BJ (cell line): ENCODE results near the gene HCST. TPM values are rescaled to one million over a fixed set of nuclear protein-coding genes. Genes with fewer than 3 reads are reported as not detected.

Source experiments
- CTCF ChIA-PET: fragments of 350-600 bp; formaldehyde crosslinking; extraction: SDS; loops from one replicate; lab custom pipeline; 2021; ENCODE audit warnings: antibody characterized with exemption, inconsistent platforms; lab: Yijun Ruan, JAX
- POLR2A ChIA-PET: fragments of 300-600 bp; sonication (Branson Sonifier 250); formaldehyde crosslinking; extraction: SDS; loops from one replicate; lab custom pipeline; 2021; ENCODE audit warnings: antibody characterized with exemption; lab: Charles Lee
- DNase-seq: peaks from one replicate; pipeline ENCODE4 v3.0.0-alpha.2; 2011; ENCODE audit warnings: low read depth
- H3K27me3 ChIP-seq: 2 replicates; pipeline ENCODE4 v1.6.0; 2011; ENCODE audit warnings: low read length; ENCODE audit not compliant: control insufficient read depth, insufficient read depth
- H3K36me3 ChIP-seq: 2 replicates; pipeline ENCODE4 v1.5.1; 2011; ENCODE audit warnings: low read length; ENCODE audit not compliant: control insufficient read depth, insufficient read depth
- H3K4me3 ChIP-seq: 2 replicates; pipeline ENCODE4 v1.5.1; 2011; ENCODE audit warnings: low read depth, mild to moderate bottlenecking, control low read depth, low read length
- CTCF ChIP-seq: IDR thresholded peaks from 2 replicates; pipeline ENCODE4 v1.5.1; 2011; ENCODE audit warnings: low read depth, mild to moderate bottlenecking, control low read depth, inconsistent platforms, low read length, moderate library complexity; ENCODE audit not compliant: insufficient read depth
- polyA plus RNA-seq: library from polyadenylated mRNA; depleted of rRNA; stranded (reverse); fragments of >200 nt; gene quantifications from 2 replicates; pipeline ENCODE4 v1.2.3, GENCODE V29; 2011

Gene HCST
- polyA plus RNA-seq, 1 experiment: 1.2 TPM

GRCh38 chr19:35931161-35931873, 29.0 kb downstream of the HCST start:
- ChIA-PET CTCF (interaction anchor here (0.5 to 4.6 kb wide), 28 partner anchors 9 to 411 kb away, joined by 3 to 82 read pairs (median 4); partner anchors contain the start of genes PSENEN and U2AF1L4), POLR2A (interaction anchor here (0.6 kb wide), 2 partner anchors 37 to 47 kb away, joined by 3 read pairs; no protein-coding TSS in a partner anchor)
- Histone ChIP-seq H3K36me3 (no peaks in the 10 kb centered on the region), H3K4me3 (peak overlapping the region; percentile 18; the same call in 1 of the 2 replicates), H3K27me3 (no peaks in the 10 kb centered on the region)
- TF ChIP-seq CTCF: peak; percentile 91
- peak; percentile 98 for DNase-seq

DNA sequence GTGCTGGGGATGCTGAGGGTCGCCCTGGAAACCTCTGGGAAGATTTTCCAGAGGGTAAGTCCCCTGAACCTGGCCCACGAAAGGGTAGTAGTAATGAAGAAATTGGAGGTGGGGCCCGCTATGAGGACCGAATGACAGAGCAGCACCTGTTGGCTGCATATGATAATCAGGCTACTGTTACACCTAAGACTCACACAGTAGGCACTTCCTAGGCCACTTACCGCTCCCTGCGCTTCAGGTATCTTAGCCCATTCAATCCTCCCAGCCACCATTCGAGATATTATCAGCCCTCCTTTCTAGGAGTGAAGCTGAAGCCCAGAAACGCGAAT, 29.5 kb downstream of the HCST start:
- DNase-seq: no peak
- ChIA-PET POLR2A (no interaction called here), CTCF (interaction anchor here (0.6 to 4.6 kb wide), 8 partner anchors 10 to 238 kb away, joined by 3 to 82 read pairs (median 4); partner anchors contain the start of genes PSENEN, THAP8 and U2AF1L4)
- no peaks in the 10 kb centered on the region for H3K27me3 ChIP-seq
- TF ChIP-seq CTCF: no peak
- no peak overlapping the region for H3K4me3 ChIP-seq
- H3K36me3 ChIP-seq: no peaks in the 10 kb centered on the region

- H3K27me3 ChIP-seq: no peaks in the 10 kb centered on the region
- no peaks in the 10 kb centered on the region for H3K36me3 ChIP-seq
- ChIA-PET CTCF (interaction anchor here (0.6 to 4.6 kb wide), 8 partner anchors 10 to 239 kb away, joined by 3 to 82 read pairs (median 4); partner anchors contain the start of genes PSENEN, THAP8 and U2AF1L4), POLR2A (no interaction called here)
- H3K4me3 ChIP-seq: no peak overlapping the region
- TF ChIP-seq CTCF: no peak
- DNase-seq: no peak
Measured at GRCh38 chr19:35932291-35932936, 30.1 kb downstream of the HCST start.

DNA sequence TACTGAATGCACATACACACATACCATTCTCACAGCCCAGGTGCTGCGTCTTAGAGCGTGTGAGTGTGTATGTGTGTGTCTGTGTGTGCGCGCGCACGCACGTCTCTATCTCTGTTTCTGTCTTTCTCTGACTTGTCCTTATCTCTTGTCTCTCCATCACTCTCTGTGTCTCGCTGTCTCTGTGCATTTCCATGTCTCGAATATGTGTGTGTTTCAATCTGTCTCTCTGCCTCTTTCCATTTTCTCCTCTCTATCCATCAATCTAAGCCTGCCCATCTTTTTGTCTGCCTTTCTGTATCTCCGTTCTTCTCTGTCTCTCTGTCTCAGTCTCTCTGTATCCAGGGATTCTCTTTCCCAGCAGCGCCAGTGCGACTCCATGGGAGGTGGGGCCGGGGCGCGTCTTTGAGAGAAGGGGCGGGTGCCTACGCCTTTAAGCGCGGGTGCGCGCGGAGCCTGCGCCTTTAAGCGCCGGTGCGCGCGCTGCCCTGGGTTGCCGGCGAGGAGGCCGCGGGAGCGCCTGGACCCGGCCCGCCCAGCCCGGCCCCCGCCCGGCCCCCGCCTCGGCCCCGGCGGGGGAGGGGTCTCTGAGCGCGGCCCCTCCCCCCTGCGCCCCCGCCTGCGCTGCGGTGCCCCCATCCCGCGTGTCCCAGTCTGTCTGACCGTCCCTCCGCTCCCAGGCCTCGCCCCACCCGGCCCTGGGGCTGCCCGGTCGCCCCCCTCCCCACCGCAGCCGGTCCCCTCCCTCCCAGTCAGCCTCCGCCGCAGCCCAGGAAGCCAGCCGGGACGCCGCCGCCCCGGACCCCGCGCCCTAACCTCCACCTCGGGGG, 33.8 kb downstream of the HCST start, which contains the start of gene LRFN3:
Gene LRFN3 (plus strand): TSS at position 464 of the 827 bp plus-strand sequence. CDS start 3,052 bp downstream, outside the sequence.
- DNase-seq: no peak
- POLR2A ChIA-PET: no interaction called here
- CTCF ChIA-PET: no interaction called here
- no peak for TF ChIP-seq CTCF
- no peaks in the 10 kb centered on the region for H3K27me3 ChIP-seq
- H3K36me3 ChIP-seq: peaks cover 2% of the 10 kb centered on the region
- peak within 1 kb of the TSS; percentile 65 for H3K4me3 ChIP-seq
